ENCODE measurements around the gene RIN3.
A peak's percentile ranks its signal among the peaks of the same experiment; 100 is the strongest.

The RIN3 gene

GRCh38 chr14:92513204-92513965 is at the start of gene RIN3:
Gene RIN3, plus strand, starts transcription at chr14:92513781. Its CDS starts 152 bp downstream, at chr14:92513933.
- H3K4me1 Mint-ChIP-seq: peaks cover 5% of the 10 kb centered on the region
- peak; percentile 72 for DNase-seq
- no peaks in the 10 kb centered on the region for H3K36me3 Mint-ChIP-seq (ENCODE audit: low read depth)
- TF ChIP-seq CTCF (IDR thresholded peaks at IDR 0.05): no peak
- H3K9me3 Mint-ChIP-seq: no peaks in the 10 kb centered on the region
- peak within 1 kb of the TSS; percentile 80 for H3K4me3 Mint-ChIP-seq
- peaks cover 66% of the 10 kb centered on the region for H3K27me3 Mint-ChIP-seq (ENCODE audit: low read depth, poor library complexity)
- H3K27ac Mint-ChIP-seq: no peak within 1 kb of the TSS

GRCh38 chr14:92464156-92464555 is 49.4 kb upstream of the RIN3 start:
- DNase-seq: no peak
- peaks cover 8% of the 10 kb centered on the region for H3K27me3 Mint-ChIP-seq (ENCODE audit: low read depth, poor library complexity)
- no peak for TF ChIP-seq CTCF (IDR thresholded peaks at IDR 0.05)
- no peak overlapping the region for H3K4me3 Mint-ChIP-seq
- H3K36me3 Mint-ChIP-seq (ENCODE audit: low read depth): no peaks in the 10 kb centered on the region
- H3K9me3 Mint-ChIP-seq: peaks cover 15% of the 10 kb centered on the region
- peaks cover 12% of the 10 kb centered on the region for H3K4me1 Mint-ChIP-seq
- H3K27ac Mint-ChIP-seq: no peak overlapping the region

GRCh38 chr14:92464716-92465115 is 48.9 kb upstream of the RIN3 start:
- Mint-ChIP-seq H3K36me3 (ENCODE audit: low read depth) (no peaks in the 10 kb centered on the region), H3K27me3 (ENCODE audit: low read depth, poor library complexity) (peaks cover 7% of the 10 kb centered on the region), H3K4me3 (no peak overlapping the region), H3K9me3 (peaks cover 20% of the 10 kb centered on the region), H3K27ac (no peak overlapping the region), H3K4me1 (peaks cover 6% of the 10 kb centered on the region)
- no peak for TF ChIP-seq CTCF (IDR thresholded peaks at IDR 0.05)
- no peak for DNase-seq

- no peak overlapping the region for H3K4me3 Mint-ChIP-seq
- TF ChIP-seq CTCF (IDR thresholded peaks at IDR 0.05): no peak
- H3K27me3 Mint-ChIP-seq (ENCODE audit: low read depth, poor library complexity): peaks cover 5% of the 10 kb centered on the region
- H3K27ac Mint-ChIP-seq: no peak overlapping the region
- peaks cover 28% of the 10 kb centered on the region for H3K9me3 Mint-ChIP-seq
- no peaks in the 10 kb centered on the region for H3K36me3 Mint-ChIP-seq (ENCODE audit: low read depth)
- DNase-seq: no peak
- no peaks in the 10 kb centered on the region for H3K4me1 Mint-ChIP-seq
Observed at GRCh38 chr14:92465353-92466055, 48.1 kb upstream of the RIN3 start.

GRCh38 chr14:92466059-92466458 is 47.5 kb upstream of the RIN3 start:
- no peak overlapping the region for H3K27ac Mint-ChIP-seq
- peaks cover 5% of the 10 kb centered on the region for H3K27me3 Mint-ChIP-seq (ENCODE audit: low read depth, poor library complexity)
- H3K36me3 Mint-ChIP-seq (ENCODE audit: low read depth): no peaks in the 10 kb centered on the region
- no peak for TF ChIP-seq CTCF (IDR thresholded peaks at IDR 0.05)
- H3K4me1 Mint-ChIP-seq: no peaks in the 10 kb centered on the region
- peaks cover 31% of the 10 kb centered on the region for H3K9me3 Mint-ChIP-seq
- no peak overlapping the region for H3K4me3 Mint-ChIP-seq
- no peak for DNase-seq
